Vagina (tissue), 2 donors: Measurements from ENCODE around the gene KCNJ10. TPM values are rescaled to one million over a fixed set of nuclear protein-coding genes. Genes with fewer than 3 reads are reported as not detected.

ENCODE experiments used
- DNase-seq, 2 donors: peaks; one replicate each; pipeline ENCODE4 v3.0.0-alpha.2; 2017; ENCODE audit errors: extremely low spot score in 2 of 2
- H3K27ac ChIP-seq: fragments of 200-600 bp; sonication (generic); one replicate; pipeline ENCODE4 v1.5.1; 2019
- H3K27me3 ChIP-seq: fragments of 200-600 bp; sonication (generic); one replicate; pipeline ENCODE4 v1.5.1; 2019
- H3K36me3 ChIP-seq, 2 donors: fragments of 200-600 bp; sonication (generic); one replicate each; pipeline ENCODE4 v1.5.1; 2017 to 2019
- H3K4me1 ChIP-seq: fragments of 200-600 bp; sonication (generic); one replicate; pipeline ENCODE4 v1.5.1; 2019
- H3K4me3 ChIP-seq, 2 donors: fragments of 200-600 bp; sonication (generic); 1 replicate in 1 of 2; 2 replicates in 1 of 2; pipeline ENCODE4 v1.5.1; 2016 to 2019
- H3K9me3 ChIP-seq: fragments of 200-600 bp; sonication (generic); one replicate; pipeline ENCODE4 v1.5.1; 2019
- POLR2A ChIP-seq, 2 donors: fragments of 450-650 bp; IDR thresholded peaks; one replicate each; pipeline ENCODE4 v1.6.1; 2017; ENCODE audit warnings: antibody characterized with exemption in 2 of 2, mild to moderate bottlenecking in 2 of 2, moderate library complexity in 2 of 2
- POLR2AphosphoS5 ChIP-seq, 2 donors: sonication (generic); formaldehyde crosslinking; IDR thresholded peaks; one replicate each; pipeline ENCODE4 v1.9.0; 2017; ENCODE audit warnings: antibody characterized with exemption in 2 of 2, mild to moderate bottlenecking in 2 of 2, low read depth in 1 of 2; ENCODE audit not compliant: insufficient read depth in 1 of 2
- intact Hi-C: fragments of 100-400 bp; cut with DNase I; formaldehyde crosslinking; loops from one replicate; pipeline ENCODE4 v1.15.1; 2023
- total RNA-seq: library from RNA; depleted of rRNA; stranded (reverse); fragments of >200 nt; gene quantifications from one replicate; pipeline ENCODE4 v1.2.3, GENCODE V29; 2016
- TF ChIP-seq, protein P1 (sequence below), 3 experiments: fragments of 450-650 bp in 2 of 3; fragments of 200-600 bp in 1 of 3; sonication (generic) in 1 of 3; IDR thresholded peaks; one replicate each; pipeline ENCODE4 v1.5.1; 2017 to 2019; ENCODE audit warnings: antibody characterized with exemption in 3 of 3, mild to moderate bottlenecking in 2 of 3, moderate library complexity in 2 of 3

Gene KCNJ10
- total RNA-seq, 1 donor from 2014 or later = not detected

GRCh38 chr1:160071289-160071688, 1.3 kb upstream of the KCNJ10 start:
- Histone ChIP-seq H3K36me3 (no peaks in the 10 kb centered on the region), H3K27ac (no peak overlapping the region), H3K27me3 (no peaks in the 10 kb centered on the region), H3K4me3 (no peak overlapping the region), H3K4me1 (peaks cover 18% of the 10 kb centered on the region), H3K9me3 (no peaks in the 10 kb centered on the region)
- TF ChIP-seq POLR2A (IDR thresholded peaks at IDR 0.05) = no peak
- TF ChIP-seq POLR2AphosphoS5 (IDR thresholded peaks at IDR 0.05; ENCODE audit: insufficient read depth in 1 of 2, low read depth in 1 of 2) = no peak
- TF ChIP-seq, protein P1, sequence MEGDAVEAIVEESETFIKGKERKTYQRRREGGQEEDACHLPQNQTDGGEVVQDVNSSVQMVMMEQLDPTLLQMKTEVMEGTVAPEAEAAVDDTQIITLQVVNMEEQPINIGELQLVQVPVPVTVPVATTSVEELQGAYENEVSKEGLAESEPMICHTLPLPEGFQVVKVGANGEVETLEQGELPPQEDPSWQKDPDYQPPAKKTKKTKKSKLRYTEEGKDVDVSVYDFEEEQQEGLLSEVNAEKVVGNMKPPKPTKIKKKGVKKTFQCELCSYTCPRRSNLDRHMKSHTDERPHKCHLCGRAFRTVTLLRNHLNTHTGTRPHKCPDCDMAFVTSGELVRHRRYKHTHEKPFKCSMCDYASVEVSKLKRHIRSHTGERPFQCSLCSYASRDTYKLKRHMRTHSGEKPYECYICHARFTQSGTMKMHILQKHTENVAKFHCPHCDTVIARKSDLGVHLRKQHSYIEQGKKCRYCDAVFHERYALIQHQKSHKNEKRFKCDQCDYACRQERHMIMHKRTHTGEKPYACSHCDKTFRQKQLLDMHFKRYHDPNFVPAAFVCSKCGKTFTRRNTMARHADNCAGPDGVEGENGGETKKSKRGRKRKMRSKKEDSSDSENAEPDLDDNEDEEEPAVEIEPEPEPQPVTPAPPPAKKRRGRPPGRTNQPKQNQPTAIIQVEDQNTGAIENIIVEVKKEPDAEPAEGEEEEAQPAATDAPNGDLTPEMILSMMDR (IDR thresholded peaks at IDR 0.05) = no peak
- intact Hi-C loops = loop anchor here (5.0 kb wide), 1 partner anchor 1474 kb away; no protein-coding TSS in a partner anchor
- no peak for DNase-seq

- intact Hi-C loops = loop anchor here (5.0 kb wide), 1 partner anchor 1473 kb away; no protein-coding TSS in a partner anchor
- TF ChIP-seq POLR2AphosphoS5 (IDR thresholded peaks at IDR 0.05; ENCODE audit: insufficient read depth in 1 of 2, low read depth in 1 of 2) (peak in 1 of 2 donors; percentile 41), POLR2A (IDR thresholded peaks at IDR 0.05) (no peak)
These were observed 543 bp upstream of the KCNJ10 start for GRCh38 chr1:160070243-160071163.

GRCh38 chr1:160068225-160068624, 1.7 kb downstream of the KCNJ10 start:
- intact Hi-C loops = no loop called here
- TF ChIP-seq POLR2AphosphoS5 (IDR thresholded peaks at IDR 0.05; ENCODE audit: insufficient read depth in 1 of 2, low read depth in 1 of 2) = no peak
- TF ChIP-seq, protein P1 (IDR thresholded peaks at IDR 0.05) = no peak
- no peak for TF ChIP-seq POLR2A (IDR thresholded peaks at IDR 0.05)
- Histone ChIP-seq H3K4me1 (peaks cover 18% of the 10 kb centered on the region), H3K9me3 (no peaks in the 10 kb centered on the region), H3K27ac (no peak overlapping the region), H3K36me3 (no peaks in the 10 kb centered on the region), H3K4me3 (no peak overlapping the region), H3K27me3 (no peaks in the 10 kb centered on the region)
- no peak for DNase-seq

More at GRCh38 chr1:160070243-160071163, 543 bp upstream of the KCNJ10 start:
- no peaks in the 10 kb centered on the region for H3K27me3 ChIP-seq
- no peak for DNase-seq
- peak overlapping the region; percentile 47 to 55 for H3K4me3 ChIP-seq
- H3K4me1 ChIP-seq = peaks cover 18% of the 10 kb centered on the region
- H3K27ac ChIP-seq = no peak overlapping the region
- no peaks in the 10 kb centered on the region for H3K36me3 ChIP-seq
- no peaks in the 10 kb centered on the region for H3K9me3 ChIP-seq

DNA sequence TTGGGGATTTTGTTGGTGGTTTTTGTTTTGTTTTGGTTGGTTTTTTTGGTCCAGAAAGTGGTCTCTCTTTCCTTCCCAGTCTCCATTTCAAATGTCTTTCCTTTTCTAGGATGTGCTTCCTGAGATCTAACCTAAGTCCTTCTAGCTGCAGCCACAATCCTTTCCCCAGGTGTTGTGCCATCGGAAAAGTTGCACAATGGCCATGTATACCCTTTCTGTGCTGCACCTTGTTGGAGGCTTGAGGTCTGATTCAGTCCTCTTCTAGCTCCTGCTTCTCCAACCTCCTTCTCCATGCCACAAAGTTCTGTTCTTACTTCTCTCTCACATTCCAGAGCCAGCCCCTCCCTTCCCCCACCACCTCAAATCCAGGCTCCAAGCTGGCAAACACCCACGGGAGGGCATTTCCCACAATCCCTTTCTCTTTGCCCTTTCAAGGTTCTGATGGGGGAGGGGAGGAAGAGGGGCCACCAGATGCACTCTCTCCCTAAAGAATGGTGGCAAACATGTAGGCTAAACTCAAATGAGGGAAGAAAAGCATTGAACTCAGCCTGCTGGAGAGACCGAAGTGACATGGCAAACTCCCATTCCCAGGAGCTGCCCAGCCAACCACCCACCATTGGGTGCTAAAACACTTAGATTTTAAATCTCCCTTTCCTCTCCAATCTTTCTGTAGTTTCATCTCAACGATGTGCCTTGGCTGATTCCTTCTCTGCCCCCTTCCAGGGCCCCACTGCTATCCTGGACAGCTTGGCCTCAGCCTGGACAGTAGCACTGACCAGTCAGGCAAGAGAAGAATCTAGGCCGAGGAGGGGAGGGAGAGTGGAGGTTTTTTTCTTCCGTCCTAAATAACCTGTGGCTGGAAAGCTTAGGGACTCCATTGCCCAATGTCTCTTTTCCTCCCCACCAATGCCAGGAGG, 2.9 kb downstream of the KCNJ10 start:
- no peak overlapping the region for H3K27ac ChIP-seq
- TF ChIP-seq, protein P1 (IDR thresholded peaks at IDR 0.05) = no peak
- TF ChIP-seq POLR2A (IDR thresholded peaks at IDR 0.05) (no peak), POLR2AphosphoS5 (IDR thresholded peaks at IDR 0.05; ENCODE audit: insufficient read depth in 1 of 2, low read depth in 1 of 2) (no peak)
- DNase-seq = no peak
- H3K27me3 ChIP-seq = no peaks in the 10 kb centered on the region
- H3K4me3 ChIP-seq = no peak overlapping the region
- intact Hi-C loops = no loop called here
- H3K9me3 ChIP-seq = no peaks in the 10 kb centered on the region
- H3K4me1 ChIP-seq = peaks cover 18% of the 10 kb centered on the region
- H3K36me3 ChIP-seq = no peaks in the 10 kb centered on the region

DNA sequence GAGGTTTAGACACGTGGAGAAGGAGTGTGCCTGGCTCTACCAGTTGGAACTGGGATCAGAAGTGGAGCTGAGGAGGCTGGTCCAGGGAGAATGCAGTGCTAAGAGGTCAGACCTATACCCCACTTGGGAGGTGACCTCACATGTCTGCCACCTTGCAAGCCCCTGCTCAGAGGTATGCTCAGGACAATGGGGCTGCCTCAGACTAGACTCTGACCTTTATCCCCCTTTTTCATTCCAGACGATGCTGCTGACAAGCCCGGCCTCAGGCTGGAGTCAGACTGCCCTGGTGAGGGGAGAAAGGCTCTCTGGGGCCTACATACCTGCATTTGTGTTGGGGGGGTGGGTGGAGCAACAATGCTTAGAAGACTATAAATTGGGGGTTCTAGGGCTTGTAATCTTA, 5.2 kb downstream of the KCNJ10 start:
- intact Hi-C loops = no loop called here
- no peaks in the 10 kb centered on the region for H3K27me3 ChIP-seq
- DNase-seq = no peak
- peaks cover 3% of the 10 kb centered on the region for H3K4me1 ChIP-seq
- no peaks in the 10 kb centered on the region for H3K9me3 ChIP-seq
- no peaks in the 10 kb centered on the region for H3K36me3 ChIP-seq
- H3K4me3 ChIP-seq = no peak overlapping the region
- no peak overlapping the region for H3K27ac ChIP-seq
- TF ChIP-seq, protein P1 (IDR thresholded peaks at IDR 0.05) = no peak
- no peak for TF ChIP-seq POLR2AphosphoS5 (IDR thresholded peaks at IDR 0.05; ENCODE audit: insufficient read depth in 1 of 2, low read depth in 1 of 2)
- TF ChIP-seq POLR2A (IDR thresholded peaks at IDR 0.05) = no peak
